Naive B cell (primary cell): Measurements from ENCODE around the gene HTT. TPM values are rescaled to one million over a fixed set of nuclear protein-coding genes. Genes with fewer than 3 reads are reported as not detected.

Experiments used
- ATAC-seq, 2 donors: fragments of 150-1000 bp; cut with Tn5 transposase; 2 replicates each; pipeline ENCODE4 v1.10.0; 2021; ENCODE audit warnings: low read depth in 2 of 2, mild to moderate bottlenecking in 2 of 2, moderate library complexity in 2 of 2
- DNase-seq: peaks from one replicate; pipeline ENCODE4 v3.0.0; 2022
- H3K27ac Mint-ChIP-seq, 6 donors: one replicate each; pipeline ENCODE4 v1.8.0; 2020 to 2022; ENCODE audit warnings: mild to moderate bottlenecking in 6 of 6, mixed read lengths in 6 of 6, moderate library complexity in 5 of 6, inconsistent platforms in 2 of 6
- H3K27me3 Mint-ChIP-seq, 3 donors: one replicate each; pipeline ENCODE4 v1.8.0; 2021 to 2022; ENCODE audit warnings: mixed read lengths in 3 of 3, mild to moderate bottlenecking in 1 of 3
- H3K36me3 Mint-ChIP-seq, 2 donors: one replicate each; pipeline ENCODE4 v1.8.0; 2020 to 2022; ENCODE audit warnings: mixed read lengths in 2 of 2, inconsistent platforms in 1 of 2, mild to moderate bottlenecking in 1 of 2
- H3K4me1 Mint-ChIP-seq, 3 donors: one replicate each; pipeline ENCODE4 v1.8.0; 2020 to 2022; ENCODE audit warnings: mixed read lengths in 3 of 3, inconsistent platforms in 1 of 3, mild to moderate bottlenecking in 1 of 3, moderate library complexity in 1 of 3
- H3K4me3 Mint-ChIP-seq, 8 donors: one replicate each; pipeline ENCODE4 v1.8.0; 2020 to 2022; ENCODE audit warnings: mild to moderate bottlenecking in 8 of 8, mixed read lengths in 8 of 8, moderate library complexity in 8 of 8, inconsistent platforms in 2 of 8
- H3K9me3 Mint-ChIP-seq, 7 donors: one replicate each; pipeline ENCODE4 v1.8.0; 2020 to 2022; ENCODE audit warnings: mixed read lengths in 7 of 7, mild to moderate bottlenecking in 5 of 7, inconsistent platforms in 2 of 7, moderate library complexity in 1 of 7
- polyA plus RNA-seq, 6 donors: library from polyadenylated mRNA; unstranded; fragments of 300-500 nt; fragmentation: Illumina TruSeq; gene quantifications; one replicate each; pipeline ENCODE4 v1.2.3, GENCODE V29; 2021; ENCODE audit warnings: low read depth in 6 of 6

Gene HTT
- polyA plus RNA-seq, 6 donors from 2014 or later = 8.7 to 15.4 (median 11.0) TPM

DNA sequence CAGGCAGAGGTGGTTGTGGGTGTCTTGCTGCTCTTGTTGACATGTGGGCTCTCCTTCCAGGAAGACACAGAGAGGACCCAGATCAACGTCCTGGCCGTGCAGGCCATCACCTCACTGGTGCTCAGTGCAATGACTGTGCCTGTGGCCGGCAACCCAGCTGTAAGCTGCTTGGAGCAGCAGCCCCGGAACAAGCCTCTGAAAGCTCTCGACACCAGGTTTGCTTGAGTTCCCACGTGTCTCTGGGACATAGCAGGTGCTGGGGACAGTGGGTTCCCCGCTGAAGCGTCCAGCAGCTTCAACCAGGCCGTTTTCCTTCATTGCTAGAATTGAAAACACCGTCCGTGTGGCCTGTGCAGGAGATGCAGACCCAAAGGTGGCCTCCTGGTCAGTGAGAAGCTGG is 148.9 kb downstream of the HTT start:
- ATAC-seq (no peak), DNase-seq (no peak)
- Mint-ChIP-seq H3K27me3 (no peaks in the 10 kb centered on the region), H3K27ac (peak overlapping the region in 1 of 6 donors; percentile 56), H3K9me3 (no peaks in the 10 kb centered on the region), H3K36me3 (peaks cover 13 to 48% of the 10 kb centered on the region in 2 donors), H3K4me1 (peaks cover 0 to 4% (median 0%) of the 10 kb centered on the region in 3 donors), H3K4me3 (no peak overlapping the region)

DNA sequence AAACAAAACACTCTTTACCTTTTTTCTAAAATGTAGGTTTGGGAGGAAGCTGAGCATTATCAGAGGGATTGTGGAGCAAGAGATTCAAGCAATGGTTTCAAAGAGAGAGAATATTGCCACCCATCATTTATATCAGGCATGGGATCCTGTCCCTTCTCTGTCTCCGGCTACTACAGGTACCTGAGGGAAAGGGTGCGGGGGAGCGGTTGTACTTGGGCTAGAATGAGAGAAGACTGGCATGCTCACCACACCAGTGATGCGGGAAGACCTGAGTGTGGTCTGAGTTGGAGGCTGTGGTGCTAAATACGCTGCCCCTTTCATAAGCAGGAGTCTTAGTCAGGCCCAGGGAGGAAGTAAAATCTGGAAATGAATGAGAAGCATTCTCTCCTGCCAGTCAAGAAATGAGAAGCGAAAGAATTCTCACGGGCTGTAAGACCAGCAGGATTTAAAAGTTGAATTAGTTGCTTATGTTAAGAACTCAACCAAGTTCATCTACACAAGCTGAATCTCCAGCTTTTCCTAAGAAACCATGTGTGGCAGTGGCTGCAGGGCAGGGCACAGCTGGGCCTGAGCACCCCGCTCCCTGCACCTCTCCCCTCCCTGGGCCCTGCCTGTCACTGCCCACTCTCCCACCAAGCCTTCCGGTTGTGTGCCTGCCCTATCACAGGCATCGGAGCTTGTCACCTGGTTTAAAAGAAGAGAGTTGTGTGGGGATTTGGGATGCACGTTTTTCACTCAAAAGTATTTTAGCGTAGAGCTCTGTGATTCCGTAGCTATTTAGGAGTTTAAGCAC is 149.7 kb downstream of the HTT start:
- H3K27me3 Mint-ChIP-seq = no peaks in the 10 kb centered on the region
- DNase-seq = no peak
- H3K4me3 Mint-ChIP-seq = no peak overlapping the region
- peaks cover 0 to 7% (median 0%) of the 10 kb centered on the region in 3 donors for H3K4me1 Mint-ChIP-seq
- no peak for ATAC-seq
- H3K36me3 Mint-ChIP-seq = peaks cover 13 to 45% of the 10 kb centered on the region in 2 donors
- no peaks in the 10 kb centered on the region for H3K9me3 Mint-ChIP-seq
- peak overlapping the region in 3 of 6 donors; percentile 7 to 72 (median 66) for H3K27ac Mint-ChIP-seq

- DNase-seq = no peak
- no peak for ATAC-seq
- Mint-ChIP-seq H3K27ac (peak overlapping the region in 2 of 6 donors; percentile 60 to 72), H3K27me3 (no peaks in the 10 kb centered on the region), H3K36me3 (peaks cover 18 to 51% of the 10 kb centered on the region in 2 donors), H3K4me3 (no peak overlapping the region), H3K9me3 (no peaks in the 10 kb centered on the region), H3K4me1 (peaks cover 0 to 9% (median 0%) of the 10 kb centered on the region in 3 donors)
These were observed 150.8 kb downstream of the HTT start for GRCh38 chr4:3225071-3225850.

- Mint-ChIP-seq H3K27ac (peak overlapping the region in 2 of 6 donors; percentile 15 to 80), H3K9me3 (no peaks in the 10 kb centered on the region), H3K27me3 (no peaks in the 10 kb centered on the region), H3K4me3 (no peak overlapping the region), H3K4me1 (peaks cover 0 to 9% (median 0%) of the 10 kb centered on the region in 3 donors), H3K36me3 (peaks cover 18 to 51% of the 10 kb centered on the region in 2 donors)
- DNase-seq = no peak
- no peak for ATAC-seq
These were observed 151.5 kb downstream of the HTT start for GRCh38 chr4:3225936-3226335.

- H3K4me3 Mint-ChIP-seq = no peak overlapping the region
These were observed 152.0 kb downstream of the HTT start for GRCh38 chr4:3226467-3226866.

DNA sequence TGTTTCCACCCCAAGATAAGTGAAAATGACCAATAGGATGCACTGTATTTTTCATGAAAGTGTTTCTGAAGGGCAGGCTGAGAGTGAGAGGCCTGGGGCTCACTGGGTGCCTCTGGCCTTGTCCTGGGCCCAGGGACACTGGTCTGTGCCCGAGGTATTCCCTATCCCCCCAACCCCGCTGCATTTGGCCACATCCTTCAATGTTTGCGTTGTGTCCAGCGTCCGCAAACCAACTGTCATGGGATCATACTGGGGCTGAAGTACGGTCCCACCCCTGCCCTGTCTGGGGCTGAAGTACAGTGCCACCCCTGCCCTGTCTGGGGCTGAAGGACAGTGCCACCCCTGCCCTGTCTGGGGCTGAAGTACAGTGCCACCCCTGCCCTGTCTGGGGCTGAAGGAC is 152.5 kb downstream of the HTT start:
- peaks cover 27 to 47% of the 10 kb centered on the region in 2 donors for H3K36me3 Mint-ChIP-seq
- H3K27me3 Mint-ChIP-seq = no peaks in the 10 kb centered on the region
- DNase-seq (no peak), ATAC-seq (no peak)
- peaks cover 0 to 9% (median 0%) of the 10 kb centered on the region in 3 donors for H3K4me1 Mint-ChIP-seq
- H3K27ac Mint-ChIP-seq = no peak overlapping the region
- H3K4me3 Mint-ChIP-seq = no peak overlapping the region
- no peaks in the 10 kb centered on the region for H3K9me3 Mint-ChIP-seq

More at GRCh38 chr4:3226467-3226866, 152.0 kb downstream of the HTT start:
- DNase-seq (no peak), ATAC-seq (no peak)
- H3K36me3 Mint-ChIP-seq = peaks cover 22 to 46% of the 10 kb centered on the region in 2 donors
- no peaks in the 10 kb centered on the region for H3K9me3 Mint-ChIP-seq
- H3K4me1 Mint-ChIP-seq = peaks cover 0 to 9% (median 0%) of the 10 kb centered on the region in 3 donors
- no peaks in the 10 kb centered on the region for H3K27me3 Mint-ChIP-seq
- peak overlapping the region in 2 of 6 donors; percentile 35 to 63 for H3K27ac Mint-ChIP-seq

DNA sequence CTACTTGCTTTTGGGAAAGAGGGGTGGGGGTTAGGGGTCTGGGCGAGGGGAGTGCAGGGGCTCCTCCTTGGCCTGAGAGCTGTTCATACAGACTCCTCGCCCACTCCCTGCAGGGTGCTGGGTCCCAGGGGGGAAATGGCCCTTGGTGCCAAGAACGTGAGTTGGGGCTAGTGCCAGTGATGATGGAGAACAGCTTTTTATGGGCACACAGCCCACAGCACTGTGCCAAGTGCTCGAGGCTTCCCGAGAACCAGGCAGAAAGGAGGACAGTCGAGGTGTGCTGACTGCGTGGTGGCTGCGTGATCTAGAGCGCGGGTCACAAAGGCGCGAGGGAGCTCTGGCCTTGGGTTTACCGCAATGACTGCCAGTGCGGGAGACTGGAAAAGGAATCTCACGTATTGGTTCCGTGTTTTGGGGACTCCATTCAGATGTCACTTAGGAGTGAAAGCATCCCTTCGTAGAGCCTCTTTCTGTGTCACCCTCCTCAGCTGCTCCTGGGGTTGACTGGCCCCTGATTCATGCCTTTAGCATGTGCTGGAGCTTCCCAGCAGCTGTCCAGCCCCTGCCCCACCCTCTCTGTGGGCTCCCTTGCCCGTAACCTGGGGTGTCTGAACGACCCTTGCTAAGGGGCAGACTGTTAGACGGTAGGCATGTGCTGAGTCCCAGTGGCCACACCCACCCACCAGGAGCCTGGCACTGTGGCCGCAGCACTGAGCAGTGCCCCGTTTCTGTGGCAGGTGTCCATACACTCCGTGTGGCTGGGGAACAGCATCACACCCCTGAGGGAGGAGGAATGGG is 153.6 kb downstream of the HTT start:
- Mint-ChIP-seq H3K27me3 (no peaks in the 10 kb centered on the region), H3K4me3 (no peak overlapping the region), H3K9me3 (no peaks in the 10 kb centered on the region), H3K4me1 (peaks cover 0 to 9% (median 0%) of the 10 kb centered on the region in 3 donors), H3K36me3 (peaks cover 27 to 43% of the 10 kb centered on the region in 2 donors), H3K27ac (no peak overlapping the region)
- DNase-seq (no peak), ATAC-seq (no peak)

DNA sequence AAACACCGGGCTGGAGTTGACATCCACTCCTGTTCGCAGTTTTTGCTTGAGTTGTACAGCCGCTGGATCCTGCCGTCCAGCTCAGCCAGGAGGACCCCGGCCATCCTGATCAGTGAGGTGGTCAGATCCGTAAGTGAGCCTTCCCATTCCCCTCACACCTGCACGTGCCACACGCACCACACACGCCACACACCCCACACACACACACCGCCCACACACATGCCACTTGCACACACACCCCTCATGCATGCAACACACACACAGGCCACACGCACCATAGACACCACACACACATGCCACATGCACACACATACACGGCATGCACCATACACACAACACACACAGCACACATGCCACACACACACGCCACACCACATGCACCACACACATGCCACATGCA is 154.4 kb downstream of the HTT start:
- Mint-ChIP-seq H3K27me3 (no peaks in the 10 kb centered on the region), H3K4me3 (no peak overlapping the region), H3K4me1 (peaks cover 0 to 13% (median 0%) of the 10 kb centered on the region in 3 donors), H3K36me3 (peaks cover 23 to 44% of the 10 kb centered on the region in 2 donors), H3K9me3 (no peaks in the 10 kb centered on the region), H3K27ac (peak overlapping the region in 1 of 6 donors; percentile 48)
- no peak for DNase-seq
- no peak for ATAC-seq

- no peak for ATAC-seq
- DNase-seq = no peak
- Mint-ChIP-seq H3K27ac (peak overlapping the region in 1 of 6 donors; percentile 72), H3K4me3 (peak overlapping the region in 1 of 8 donors; percentile 29), H3K9me3 (no peaks in the 10 kb centered on the region), H3K36me3 (peaks cover 19 to 44% of the 10 kb centered on the region in 2 donors), H3K4me1 (peaks cover 0 to 13% (median 0%) of the 10 kb centered on the region in 3 donors), H3K27me3 (no peaks in the 10 kb centered on the region)
These were observed 154.8 kb downstream of the HTT start for GRCh38 chr4:3229328-3229727.

- H3K36me3 Mint-ChIP-seq = peaks cover 19 to 45% of the 10 kb centered on the region in 2 donors
- ATAC-seq (no peak), DNase-seq (no peak)
- no peaks in the 10 kb centered on the region for H3K9me3 Mint-ChIP-seq
- H3K27me3 Mint-ChIP-seq = no peaks in the 10 kb centered on the region
- no peak overlapping the region for H3K4me3 Mint-ChIP-seq
- H3K27ac Mint-ChIP-seq = no peak overlapping the region
- H3K4me1 Mint-ChIP-seq = peaks cover 0 to 17% (median 0%) of the 10 kb centered on the region in 3 donors
These were observed 155.5 kb downstream of the HTT start for GRCh38 chr4:3229964-3230363.

DNA sequence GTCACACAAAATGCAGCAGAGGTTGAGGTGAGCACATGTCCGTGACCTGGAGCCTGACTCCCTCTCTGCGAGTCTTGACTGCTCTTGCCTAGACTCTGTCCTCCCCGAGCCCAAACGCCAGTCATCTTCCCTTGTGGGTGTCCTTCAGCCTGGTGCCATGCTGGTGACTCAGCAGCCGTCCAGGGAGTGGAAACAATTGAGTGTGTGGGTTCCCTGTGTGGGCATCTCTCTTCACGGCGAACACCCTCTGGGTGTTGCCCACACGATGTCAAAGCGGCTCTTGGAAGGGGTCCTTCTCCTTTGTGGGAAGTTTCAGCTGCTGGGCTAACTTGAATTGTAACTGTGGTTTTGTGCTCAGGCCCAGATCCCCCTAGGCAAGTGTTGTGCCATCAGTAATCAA is 157.0 kb downstream of the HTT start:
- no peak overlapping the region for H3K4me3 Mint-ChIP-seq
- H3K9me3 Mint-ChIP-seq = no peaks in the 10 kb centered on the region
- peak overlapping the region in 2 of 6 donors; percentile 26 to 82 for H3K27ac Mint-ChIP-seq
- DNase-seq (no peak), ATAC-seq (no peak)
- H3K36me3 Mint-ChIP-seq = peaks cover 19 to 37% of the 10 kb centered on the region in 2 donors
- H3K27me3 Mint-ChIP-seq = no peaks in the 10 kb centered on the region
- peaks cover 0 to 13% (median 0%) of the 10 kb centered on the region in 3 donors for H3K4me1 Mint-ChIP-seq

DNA sequence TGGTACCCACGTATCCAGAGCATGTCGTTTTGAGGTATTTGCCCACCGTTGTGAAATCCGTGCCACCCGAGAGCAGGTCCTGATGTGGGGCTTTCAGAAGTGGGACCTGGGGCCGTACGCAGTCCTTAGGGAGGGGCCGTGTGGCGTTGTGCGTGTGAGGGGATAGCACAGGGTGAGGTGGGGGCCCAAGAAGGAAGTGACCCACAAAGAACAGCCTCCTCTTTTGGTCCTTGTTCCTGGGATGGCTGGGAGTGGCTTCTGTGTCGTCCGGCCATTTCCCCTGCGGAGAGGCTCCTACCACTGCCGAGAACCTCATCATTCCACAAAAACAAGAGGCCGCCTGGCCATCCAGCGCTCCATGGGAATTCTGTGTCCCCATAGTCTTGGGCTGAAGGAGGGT is 157.5 kb downstream of the HTT start:
- no peak for DNase-seq
- Mint-ChIP-seq H3K27me3 (no peaks in the 10 kb centered on the region), H3K27ac (peak overlapping the region in 1 of 6 donors; percentile 26), H3K9me3 (no peaks in the 10 kb centered on the region), H3K4me1 (peaks cover 0 to 13% (median 0%) of the 10 kb centered on the region in 3 donors), H3K4me3 (no peak overlapping the region), H3K36me3 (peaks cover 19 to 37% of the 10 kb centered on the region in 2 donors)
- ATAC-seq = no peak

- peaks cover 0 to 13% (median 0%) of the 10 kb centered on the region in 3 donors for H3K4me1 Mint-ChIP-seq
- no peaks in the 10 kb centered on the region for H3K9me3 Mint-ChIP-seq
- DNase-seq = no peak
- no peaks in the 10 kb centered on the region for H3K27me3 Mint-ChIP-seq
- H3K27ac Mint-ChIP-seq = no peak overlapping the region
- ATAC-seq = no peak
- no peak overlapping the region for H3K4me3 Mint-ChIP-seq
- H3K36me3 Mint-ChIP-seq = peaks cover 19 to 37% of the 10 kb centered on the region in 2 donors
These were observed 158.4 kb downstream of the HTT start for GRCh38 chr4:3232871-3233271.
